Lower lobe of right lung (tissue), 2 donors: Measurements from ENCODE around the gene SERPINB1. TPM values are rescaled to one million over a fixed set of nuclear protein-coding genes. Genes with fewer than 3 reads are reported as not detected.
A peak's percentile ranks its signal among the peaks of the same experiment; 100 is the strongest.

Source experiments
- ATAC-seq, 2 donors: fragments of 200-7000 bp; cut with Tn5 transposase; one replicate each; pipeline ENCODE4 v1.9.1; 2020 to 2022; ENCODE audit warnings: mild to moderate bottlenecking in 2 of 2, moderate library complexity in 2 of 2
- DNase-seq: peaks from one replicate; pipeline ENCODE4 v3.0.0-alpha.2; 2020
- H3K27ac ChIP-seq: fragments of 200-600 bp; one replicate; pipeline ENCODE4 v1.8.0; 2022
- H3K27me3 ChIP-seq: fragments of 200-600 bp; one replicate; pipeline ENCODE4 v1.8.0; 2022; ENCODE audit warnings: low read depth
- H3K36me3 ChIP-seq: fragments of 200-600 bp; one replicate; pipeline ENCODE4 v1.8.0; 2022; ENCODE audit warnings: mild to moderate bottlenecking
- H3K4me1 ChIP-seq: fragments of 200-600 bp; one replicate; pipeline ENCODE4 v1.8.0; 2022
- H3K4me3 ChIP-seq: fragments of 200-600 bp; one replicate; pipeline ENCODE4 v1.8.0; 2022; ENCODE audit warnings: mild to moderate bottlenecking
- H3K9me3 ChIP-seq: fragments of 200-600 bp; one replicate; pipeline ENCODE4 v1.8.0; 2022
- CTCF ChIP-seq: fragments of 200-600 bp; IDR thresholded peaks from one replicate; pipeline ENCODE4 v1.8.0; 2022; ENCODE audit warnings: antibody characterized with exemption, mild to moderate bottlenecking
- intact Hi-C: fragments of 100-400 bp; cut with DNase I; formaldehyde crosslinking; loops from one replicate; pipeline ENCODE4 v1.11.0; 2022
- total RNA-seq: library from RNA; stranded (reverse); fragmentation: NEBNext Ultra II Directional; extraction: Animal tissue kit (Norgen Biotek cat#: 25700); gene quantifications from one replicate; pipeline ENCODE4 v1.2.1, GENCODE V29; 2021
- donor health status: DM: no; HTN: yes; CAD: no; lungs with severe emphysema.

The SERPINB1 gene
- total RNA-seq, 1 donor from 2014 or later: 125 TPM

DNA sequence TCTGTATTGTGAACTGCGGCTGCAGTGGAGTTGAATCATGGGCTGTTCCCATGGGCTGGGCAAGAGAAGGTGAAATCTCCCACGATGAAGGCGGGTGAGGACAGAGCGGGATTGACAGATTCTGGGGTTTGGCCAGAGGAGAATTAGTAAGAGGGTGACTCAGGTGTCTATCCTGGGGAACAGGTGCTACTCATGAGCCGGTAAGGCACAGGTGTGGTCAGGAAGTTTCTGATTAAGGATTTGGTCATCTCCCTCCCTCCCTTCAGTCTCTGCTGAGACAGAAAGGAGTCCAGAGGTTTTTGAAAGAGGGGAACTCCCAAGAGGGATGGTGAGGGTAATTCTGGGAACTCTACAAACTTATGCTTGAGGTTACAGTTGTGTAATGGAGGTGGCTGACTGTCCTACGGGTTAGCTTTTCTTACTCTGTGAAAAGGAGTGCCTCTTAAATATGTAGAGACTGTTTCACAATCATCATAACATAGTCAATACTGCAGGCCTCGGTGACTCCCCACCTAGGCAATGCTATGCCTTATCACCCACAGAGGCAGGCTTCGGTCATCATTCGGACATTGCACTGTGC is 31.5 kb downstream of the SERPINB1 start:
- DNase-seq (no peak), ATAC-seq (peak; percentile 92 to 95)
- Histone ChIP-seq H3K36me3 (no peaks in the 10 kb centered on the region), H3K4me1 (peaks cover 21% of the 10 kb centered on the region), H3K4me3 (no peak overlapping the region), H3K27ac (peak overlapping the region; percentile 58), H3K9me3 (no peaks in the 10 kb centered on the region), H3K27me3 (no peaks in the 10 kb centered on the region)
- intact Hi-C loops: no loop called here
- no peak for TF ChIP-seq CTCF

- Histone ChIP-seq H3K27ac (no peak overlapping the region), H3K27me3 (no peaks in the 10 kb centered on the region), H3K4me3 (no peak overlapping the region), H3K4me1 (peaks cover 21% of the 10 kb centered on the region), H3K9me3 (no peaks in the 10 kb centered on the region), H3K36me3 (no peaks in the 10 kb centered on the region)
- ATAC-seq: no peak
- TF ChIP-seq CTCF: no peak
- intact Hi-C loops: no loop called here
- no peak for DNase-seq
Measured at GRCh38 chr6:2809015-2809414, 32.6 kb downstream of the SERPINB1 start.

GRCh38 chr6:2807342-2808090 is 34.1 kb downstream of the SERPINB1 start:
- DNase-seq: no peak
- no peak for ATAC-seq
- Histone ChIP-seq H3K36me3 (no peaks in the 10 kb centered on the region), H3K9me3 (no peaks in the 10 kb centered on the region), H3K27ac (peak overlapping the region; percentile 57), H3K4me1 (peaks cover 21% of the 10 kb centered on the region), H3K4me3 (no peak overlapping the region), H3K27me3 (no peaks in the 10 kb centered on the region)
- TF ChIP-seq CTCF: no peak
- intact Hi-C loops: no loop called here

GRCh38 chr6:2806644-2807043 is 35.0 kb downstream of the SERPINB1 start:
- peaks cover 21% of the 10 kb centered on the region for H3K4me1 ChIP-seq
- no peaks in the 10 kb centered on the region for H3K36me3 ChIP-seq
- no peak overlapping the region for H3K4me3 ChIP-seq
- H3K27ac ChIP-seq: peak overlapping the region; percentile 57
- no peaks in the 10 kb centered on the region for H3K27me3 ChIP-seq
- intact Hi-C loops: no loop called here
- ATAC-seq (no peak), DNase-seq (no peak)
- H3K9me3 ChIP-seq: no peaks in the 10 kb centered on the region
- TF ChIP-seq CTCF: no peak

- Histone ChIP-seq H3K27ac (no peak overlapping the region), H3K4me3 (no peak overlapping the region), H3K9me3 (no peaks in the 10 kb centered on the region), H3K4me1 (peaks cover 9% of the 10 kb centered on the region), H3K27me3 (no peaks in the 10 kb centered on the region), H3K36me3 (no peaks in the 10 kb centered on the region)
- no peak for DNase-seq
- TF ChIP-seq CTCF: no peak
- no peak for ATAC-seq
- intact Hi-C loops: no loop called here
Measured at GRCh38 chr6:2805031-2805430, 36.6 kb downstream of the SERPINB1 start.
